ENCODE results near the gene PDS5A.
A peak's percentile ranks its signal among the peaks of the same experiment; 100 is the strongest.
"Not testable (repeated sequence)": the region's sequence is repeated elsewhere in the genome, so short reads cannot be mapped to it uniquely, and the experiment has no call there.

Gene PDS5A

DNA sequence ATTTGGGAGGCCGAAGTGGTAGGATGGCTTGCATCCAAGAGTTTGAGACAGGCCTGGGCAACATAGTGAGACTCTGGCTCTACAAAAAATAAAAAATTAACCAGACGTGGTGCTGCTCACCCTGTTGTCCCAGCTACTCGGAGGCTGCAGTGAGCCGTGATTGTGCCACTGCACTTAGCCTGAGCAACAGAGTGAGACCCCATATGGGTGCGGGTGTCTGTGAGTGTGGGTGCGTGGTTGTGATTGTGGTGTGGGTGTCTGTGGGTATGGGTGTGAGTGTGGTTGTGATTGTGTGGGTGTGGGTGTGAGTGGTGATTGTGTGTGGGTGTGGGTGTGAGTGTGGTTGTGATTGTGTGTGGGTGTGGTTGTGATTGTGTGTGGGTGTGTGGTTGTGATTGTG is 165.2 kb downstream of the PDS5A start:
- TF ChIP-seq MYC (IDR thresholded peaks at IDR 0.05; ENCODE audit: low read depth, low read length) = no peak
- TF ChIP-seq, protein P1, sequence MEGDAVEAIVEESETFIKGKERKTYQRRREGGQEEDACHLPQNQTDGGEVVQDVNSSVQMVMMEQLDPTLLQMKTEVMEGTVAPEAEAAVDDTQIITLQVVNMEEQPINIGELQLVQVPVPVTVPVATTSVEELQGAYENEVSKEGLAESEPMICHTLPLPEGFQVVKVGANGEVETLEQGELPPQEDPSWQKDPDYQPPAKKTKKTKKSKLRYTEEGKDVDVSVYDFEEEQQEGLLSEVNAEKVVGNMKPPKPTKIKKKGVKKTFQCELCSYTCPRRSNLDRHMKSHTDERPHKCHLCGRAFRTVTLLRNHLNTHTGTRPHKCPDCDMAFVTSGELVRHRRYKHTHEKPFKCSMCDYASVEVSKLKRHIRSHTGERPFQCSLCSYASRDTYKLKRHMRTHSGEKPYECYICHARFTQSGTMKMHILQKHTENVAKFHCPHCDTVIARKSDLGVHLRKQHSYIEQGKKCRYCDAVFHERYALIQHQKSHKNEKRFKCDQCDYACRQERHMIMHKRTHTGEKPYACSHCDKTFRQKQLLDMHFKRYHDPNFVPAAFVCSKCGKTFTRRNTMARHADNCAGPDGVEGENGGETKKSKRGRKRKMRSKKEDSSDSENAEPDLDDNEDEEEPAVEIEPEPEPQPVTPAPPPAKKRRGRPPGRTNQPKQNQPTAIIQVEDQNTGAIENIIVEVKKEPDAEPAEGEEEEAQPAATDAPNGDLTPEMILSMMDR (IDR thresholded peaks at IDR 0.05; ENCODE audit: low read depth, low read length) = no peak
- no peak for TF ChIP-seq MAX (IDR thresholded peaks at IDR 0.05; ENCODE audit: low read depth, low read length)
- no peak for TF ChIP-seq POLR2A (IDR thresholded peaks at IDR 0.05; ENCODE audit: extremely low read depth, insufficient read length)
- H3K4me3 ChIP-seq (ENCODE audit: low read depth, low read length) = no peak overlapping the region
- DNase-seq (ENCODE audit: low read depth) = no peak

GRCh38 chr4:39808231-39808749 is 169.4 kb downstream of the PDS5A start:
- no peak overlapping the region for H3K4me3 ChIP-seq (ENCODE audit: low read depth, low read length)
- DNase-seq (ENCODE audit: low read depth) = peak; percentile 67
- no peak for TF ChIP-seq MYC (IDR thresholded peaks at IDR 0.05; ENCODE audit: low read depth, low read length)
- no peak for TF ChIP-seq POLR2A (IDR thresholded peaks at IDR 0.05; ENCODE audit: extremely low read depth, insufficient read length)
- TF ChIP-seq MAX (IDR thresholded peaks at IDR 0.05; ENCODE audit: low read depth, low read length) = no peak
- TF ChIP-seq, protein P1 (IDR thresholded peaks at IDR 0.05; ENCODE audit: low read depth, low read length) = no peak

DNA sequence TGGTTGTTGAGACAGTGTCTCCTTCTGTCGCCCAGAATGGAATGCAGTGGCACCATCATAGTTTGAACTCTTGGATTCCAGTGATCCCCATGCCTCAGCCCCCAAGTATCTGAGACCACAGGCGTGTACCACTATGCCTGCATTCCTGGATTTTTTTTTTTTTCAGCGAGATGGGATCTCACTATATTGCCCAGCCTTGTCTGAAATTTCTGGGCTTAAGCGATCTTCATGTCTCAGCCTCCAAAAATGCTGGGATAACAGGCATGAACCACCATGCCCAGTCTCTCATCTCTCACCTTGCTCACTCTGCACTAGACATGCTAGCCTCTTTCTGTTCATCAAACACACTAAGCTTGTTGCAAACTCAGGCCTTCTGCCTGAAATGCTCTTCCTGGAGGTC is 175.7 kb downstream of the PDS5A start:
- TF ChIP-seq POLR2A (IDR thresholded peaks at IDR 0.05; ENCODE audit: extremely low read depth, insufficient read length) (no peak), MYC (IDR thresholded peaks at IDR 0.05; ENCODE audit: low read depth, low read length) (no peak), MAX (IDR thresholded peaks at IDR 0.05; ENCODE audit: low read depth, low read length) (no peak)
- TF ChIP-seq, protein P1 (IDR thresholded peaks at IDR 0.05; ENCODE audit: low read depth, low read length) = no peak
- H3K4me3 ChIP-seq (ENCODE audit: low read depth, low read length) = no peak overlapping the region
- no peak for DNase-seq (ENCODE audit: low read depth)

DNA sequence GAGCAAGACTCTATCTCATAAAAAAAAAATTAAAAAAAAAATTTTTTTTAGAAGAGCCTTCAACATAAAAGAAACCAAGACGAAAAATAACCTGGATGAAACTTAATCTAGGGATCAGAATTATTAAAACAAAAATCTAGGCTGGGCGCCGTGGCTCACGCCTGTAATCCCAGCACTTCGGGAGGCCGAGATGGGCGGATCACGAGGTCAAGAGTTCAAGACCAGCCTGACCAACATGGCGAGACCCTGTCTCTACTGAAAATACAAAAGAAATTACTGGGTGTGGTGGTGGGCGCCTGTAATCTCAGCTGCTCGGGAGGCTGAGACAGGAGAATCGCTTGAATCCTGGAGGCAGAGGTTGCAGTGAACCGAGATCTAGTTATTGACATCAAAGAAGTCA is 184.7 kb downstream of the PDS5A start:
- DNase-seq (ENCODE audit: low read depth); H3K4me3 ChIP-seq (ENCODE audit: low read depth, low read length): not testable (repeated sequence)

DNA sequence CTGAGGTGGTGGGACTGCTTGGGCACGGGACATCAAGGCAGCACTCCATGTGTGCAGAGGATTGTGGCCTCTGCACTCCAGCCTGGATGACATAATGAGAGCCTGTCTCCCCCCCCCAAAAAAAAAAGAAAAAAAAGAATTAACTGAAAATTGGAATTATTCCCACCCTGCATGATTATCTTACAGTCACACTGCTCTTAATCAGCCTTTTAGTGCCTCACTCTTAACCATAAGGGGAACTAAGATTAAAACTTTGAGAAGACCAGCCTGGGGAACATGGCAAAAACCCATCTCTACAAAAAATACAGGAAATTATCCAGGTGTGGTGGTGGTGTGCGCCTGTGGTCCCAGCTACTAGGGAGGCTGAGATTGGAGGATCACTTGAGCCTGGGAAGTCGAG is 185.2 kb downstream of the PDS5A start:
- H3K4me3 ChIP-seq (ENCODE audit: low read depth, low read length) = no peak overlapping the region
- TF ChIP-seq MAX (IDR thresholded peaks at IDR 0.05; ENCODE audit: low read depth, low read length) (no peak), POLR2A (IDR thresholded peaks at IDR 0.05; ENCODE audit: extremely low read depth, insufficient read length) (no peak), MYC (IDR thresholded peaks at IDR 0.05; ENCODE audit: low read depth, low read length) (no peak)
- TF ChIP-seq, protein P1 (IDR thresholded peaks at IDR 0.05; ENCODE audit: low read depth, low read length) = no peak
- no peak for DNase-seq (ENCODE audit: low read depth)

DNA sequence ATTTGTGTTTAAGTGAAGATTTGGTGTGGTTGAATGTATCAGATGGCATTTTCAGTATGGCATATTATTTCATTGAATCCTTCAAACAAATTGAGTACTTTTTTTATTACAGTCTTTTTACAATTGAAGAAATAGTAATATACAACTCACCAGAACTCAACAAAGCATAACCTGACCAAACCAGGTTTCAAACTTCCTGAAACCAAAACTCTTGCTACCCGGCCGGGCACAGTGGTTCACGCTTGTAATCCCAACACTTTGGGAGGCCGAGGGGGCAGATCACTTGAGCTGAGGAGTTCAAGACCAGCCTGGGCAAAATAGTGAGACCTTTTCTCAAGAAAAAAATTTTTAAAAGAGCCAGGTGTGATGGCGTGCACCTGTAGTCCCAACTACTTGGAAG is 185.6 kb downstream of the PDS5A start:
- TF ChIP-seq MYC (IDR thresholded peaks at IDR 0.05; ENCODE audit: low read depth, low read length) = no peak
- TF ChIP-seq POLR2A (IDR thresholded peaks at IDR 0.05; ENCODE audit: extremely low read depth, insufficient read length) = no peak
- no peak for TF ChIP-seq MAX (IDR thresholded peaks at IDR 0.05; ENCODE audit: low read depth, low read length)
- TF ChIP-seq, protein P1 (IDR thresholded peaks at IDR 0.05; ENCODE audit: low read depth, low read length) = no peak
- no peak overlapping the region for H3K4me3 ChIP-seq (ENCODE audit: low read depth, low read length)
- DNase-seq (ENCODE audit: low read depth) = no peak
